GM21423 (cell line): Measurements from ENCODE around the gene TWSG1.
"Not testable (repeated sequence)": the region's sequence is repeated elsewhere in the genome, so short reads cannot be mapped to it uniquely, and the experiment has no call there.

ENCODE experiments used
- ATAC-seq: cut with Tn5 transposase; IDR thresholded peaks from one replicate; pipeline ENCODE4 v1.9.1; 2021; ENCODE audit warnings: mild to moderate bottlenecking, moderate library complexity; ENCODE audit not compliant: unreplicated experiment

Gene TWSG1

DNA sequence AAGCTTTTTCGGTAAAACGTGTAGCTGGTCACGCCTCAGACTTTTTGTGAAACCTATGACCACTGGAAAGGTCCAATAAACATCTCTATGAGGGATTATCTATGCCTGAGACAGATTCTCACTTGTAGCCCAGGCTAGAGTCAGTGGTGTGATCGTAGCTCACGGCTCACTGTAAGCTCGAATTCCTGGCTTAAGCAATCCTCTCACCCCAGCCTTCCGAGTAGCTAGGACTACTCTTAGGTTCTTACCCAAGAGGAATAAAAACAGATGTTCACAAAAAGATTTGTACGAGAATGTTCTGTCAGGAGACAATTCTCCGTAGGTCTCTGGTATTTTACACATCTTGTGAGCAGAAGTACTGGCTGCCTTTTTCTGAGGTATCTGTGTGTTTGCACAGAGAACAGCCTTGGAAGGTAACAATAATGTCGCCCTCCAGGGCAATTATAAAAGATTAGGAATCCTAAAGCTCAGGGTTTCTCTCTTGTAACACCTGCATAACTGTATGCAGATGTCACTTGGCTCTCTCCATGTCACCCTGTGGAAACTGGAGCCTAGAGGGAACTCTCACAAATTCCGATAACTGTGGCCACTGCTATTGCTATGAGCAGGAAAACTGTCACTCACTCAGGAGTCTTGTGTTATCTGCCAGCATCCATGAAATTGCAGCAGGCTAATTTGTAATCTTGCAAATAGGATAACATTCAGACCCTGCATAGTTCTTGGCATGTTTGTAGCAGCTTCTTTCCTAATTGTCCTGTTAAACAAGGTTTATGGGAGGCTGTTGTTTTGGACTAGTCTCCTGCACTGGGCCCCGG is 115.2 kb downstream of the TWSG1 start:
- ATAC-seq, result no peak

DNA sequence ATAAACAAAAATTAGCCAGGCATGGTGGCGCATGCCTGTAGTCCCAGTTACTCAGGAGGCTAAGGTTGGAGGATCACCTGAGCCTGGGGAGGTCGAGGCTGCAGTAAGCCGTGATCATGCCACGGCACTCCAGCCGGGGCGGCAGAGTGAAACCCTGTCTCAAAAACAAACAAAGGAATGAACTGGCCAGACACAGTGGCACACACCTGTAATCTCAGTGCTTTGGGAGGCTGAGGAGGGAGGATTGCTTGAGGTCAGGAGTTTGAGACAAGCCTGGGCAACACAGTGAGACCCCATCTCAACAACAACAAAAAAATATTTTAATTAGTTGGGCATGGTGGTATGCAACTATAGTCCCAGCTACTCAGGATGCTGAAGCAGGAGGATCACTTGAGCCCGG is 116.3 kb downstream of the TWSG1 start:
- not testable (repeated sequence) for ATAC-seq
